ENCODE data around the gene TESK2. TPM values are rescaled to one million over a fixed set of nuclear protein-coding genes. Genes with fewer than 3 reads are reported as not detected.

TESK2 gene
- total and polyA plus RNA-seq, 2 of the 8 experiments (the other 6 are each of a cell fraction or from before 2014, with no cell fraction given) = 10.8 to 12.6 TPM

DNA sequence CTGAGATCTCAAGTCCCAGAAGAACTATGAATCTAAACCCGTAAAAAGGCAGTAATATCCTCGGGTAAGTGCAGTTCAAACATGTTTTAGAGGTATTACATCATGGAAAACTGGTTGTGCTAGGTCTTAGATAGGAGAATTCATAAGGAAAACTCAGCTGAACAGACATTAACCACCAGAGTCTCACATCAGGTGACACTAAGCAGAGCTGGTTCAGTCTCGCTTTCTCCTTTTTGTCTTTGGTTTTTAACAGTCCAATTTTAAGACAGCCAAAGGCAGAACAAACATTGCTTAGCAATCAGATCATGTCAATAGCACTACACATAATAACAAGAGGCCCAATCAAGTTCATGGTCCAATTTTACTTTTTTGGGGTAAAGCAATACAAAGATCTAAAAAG, 87.7 kb downstream of the TESK2 start:
- no peak overlapping the region for H3K23ac ChIP-seq (ENCODE audit: insufficient read length)
- no peak overlapping the region for H4K5ac ChIP-seq (ENCODE audit: insufficient read length, low read depth, low read length)
- H3K4me2 ChIP-seq (ENCODE audit: insufficient read depth in 1 of 2, low read depth in 2 of 2, low read length in 2 of 2) = no peak overlapping the region
- H2BK15ac ChIP-seq (ENCODE audit: low read length) = no peak overlapping the region
- POLR2A ChIA-PET (ENCODE audit: partially characterized antibody) = interaction anchor here (0.6 kb wide), 1 partner anchor 153 kb away, joined by 3 read pairs; no protein-coding TSS in a partner anchor
- H2BK5ac ChIP-seq (ENCODE audit: low read depth, low read length) = no peak overlapping the region
- no peak overlapping the region for H3K56ac ChIP-seq (replicated peaks; ENCODE audit: insufficient read length, low read depth, low read length)
- no peaks in the 10 kb centered on the region; a peak in 2 of 7 replicates for H3K4me1 ChIP-seq (replicated peaks in 1 of 4; ENCODE audit: control insufficient read depth in 3 of 4, insufficient read depth in 4 of 4, low read length in 3 of 4)
- H4K8ac ChIP-seq (ENCODE audit: extremely low read depth, insufficient read depth, low read length) = no peak overlapping the region
- no peaks in the 10 kb centered on the region for H3K79me2 ChIP-seq (ENCODE audit: control insufficient read depth in 1 of 2, insufficient read depth in 2 of 2, low read length in 2 of 2)
- H3K14ac ChIP-seq (ENCODE audit: insufficient read length) = no peak overlapping the region
- no peak overlapping the region for H2BK120ac ChIP-seq (replicated peaks; ENCODE audit: low read depth, low read length)
- FAIRE-seq (no peak), DNase-seq (ENCODE audit: low read depth in 1 of 2, low spot score in 2 of 2) (no peak)
- no peak overlapping the region for H4K91ac ChIP-seq (replicated peaks; ENCODE audit: insufficient read length, low read length)
- TF ChIP-seq, protein P1, sequence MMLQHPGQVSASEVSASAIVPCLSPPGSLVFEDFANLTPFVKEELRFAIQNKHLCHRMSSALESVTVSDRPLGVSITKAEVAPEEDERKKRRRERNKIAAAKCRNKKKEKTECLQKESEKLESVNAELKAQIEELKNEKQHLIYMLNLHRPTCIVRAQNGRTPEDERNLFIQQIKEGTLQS (IDR thresholded peaks at IDR 0.05; ENCODE audit: insufficient read depth, low read depth, low read length) = no peak
- TF ChIP-seq SP1 (IDR thresholded peaks at IDR 0.05; ENCODE audit: low read depth, low read length) = no peak
- no peak for TF ChIP-seq EP300 (IDR thresholded peaks at IDR 0.05; ENCODE audit: borderline replicate concordance in 1 of 2, low read depth in 2 of 2, low read length in 2 of 2)
- no peak for TF ChIP-seq CBX5 (IDR thresholded peaks at IDR 0.05; ENCODE audit: low read depth, low read length)
- no peak for TF ChIP-seq RXRA (IDR thresholded peaks at IDR 0.05; ENCODE audit: insufficient read depth, low read depth, low read length)
- H3K27ac ChIP-seq (ENCODE audit: low read depth, low read length) = no peak overlapping the region
- no peak overlapping the region for H2AK5ac ChIP-seq (ENCODE audit: low read depth, low read length)
- no peak overlapping the region for H3K4me3 ChIP-seq (ENCODE audit: extremely low read depth in 1 of 4, insufficient read depth in 2 of 4, low read depth in 3 of 4, low read length in 4 of 4)
- H3K79me1 ChIP-seq (ENCODE audit: low read depth, low read length) = no peaks in the 10 kb centered on the region
- no peak overlapping the region for H2AFZ ChIP-seq (ENCODE audit: low read length)
- H3K27me3 ChIP-seq (replicated peaks in 1 of 4; ENCODE audit: control insufficient read depth in 3 of 4, extremely low read depth in 1 of 4, insufficient read depth in 3 of 4, low read length in 3 of 4) = no peaks in the 10 kb centered on the region
- H3K9ac ChIP-seq (replicated peaks in 1 of 4; ENCODE audit: extremely low read depth in 1 of 4, low read depth in 3 of 4, low read length in 3 of 4) = no peak overlapping the region
- H3K36me3 ChIP-seq (ENCODE audit: control insufficient read depth in 2 of 4, insufficient read depth in 4 of 4, low read length in 3 of 4) = no peaks in the 10 kb centered on the region
- CTCF ChIA-PET (ENCODE audit: partially characterized antibody) = no interaction called here
- no peak overlapping the region for H3K18ac ChIP-seq (ENCODE audit: extremely low read depth, low read length)
- H3K9me3 ChIP-seq (ENCODE audit: insufficient read depth in 2 of 2, low read depth in 1 of 2, low read length in 1 of 2) = no peaks in the 10 kb centered on the region
- no peaks in the 10 kb centered on the region for H4K20me1 ChIP-seq (replicated peaks in 1 of 2; ENCODE audit: control insufficient read depth in 1 of 2, insufficient read depth in 2 of 2, low read length in 2 of 2)
- no peak overlapping the region for H3K4ac ChIP-seq (replicated peaks; ENCODE audit: insufficient read length, low read depth, low read length)
- H2BK12ac ChIP-seq (ENCODE audit: low read depth, low read length) = no peak overlapping the region
- H2BK20ac ChIP-seq (ENCODE audit: low read length) = no peak overlapping the region
- no peaks in the 10 kb centered on the region for H3K23me2 ChIP-seq (ENCODE audit: low read depth, low read length)
- WGBS, 2 experiments (ENCODE audit: extremely low coverage in 1 of 2, insufficient coverage in 1 of 2, insufficient read length in 1 of 2, insufficient replicate concordance in 2 of 2, low coverage in 1 of 2, low lambda C conversion rate in 2 of 2, missing lambda C conversion rate in 1 of 2) = 93% methylated on average over 3 of the region's 3 CpGs; no CpG with 5 or more reads in 1 of the 2 experiments
